SU-DHL-6 (cell line): ENCODE results near the gene NFIB.

Experiments
- EZH2phosphoT487 ChIP-seq: fragments of 200-600 bp; sonication (generic), shearing (Covaris generic); conservative IDR thresholded peaks from 2 replicates; pipeline ENCODE4 v1.6.1; 2018; ENCODE audit warnings: mild to moderate bottlenecking, antibody characterized with exemption, low read length, moderate library complexity, mixed read lengths
- TF ChIP-seq, protein P1 (sequence below): fragments of 200-600 bp; sonication (generic); IDR thresholded peaks from one replicate; pipeline ENCODE4 v1.5.1; 2017; ENCODE audit warnings: antibody characterized with exemption, mild to moderate bottlenecking, low read length, moderate library complexity; ENCODE audit not compliant: insufficient read depth, poor library complexity, severe bottlenecking

GRCh38 chr9:14087576-14087975, 226.4 kb downstream of the NFIB start:
- TF ChIP-seq, protein P1, sequence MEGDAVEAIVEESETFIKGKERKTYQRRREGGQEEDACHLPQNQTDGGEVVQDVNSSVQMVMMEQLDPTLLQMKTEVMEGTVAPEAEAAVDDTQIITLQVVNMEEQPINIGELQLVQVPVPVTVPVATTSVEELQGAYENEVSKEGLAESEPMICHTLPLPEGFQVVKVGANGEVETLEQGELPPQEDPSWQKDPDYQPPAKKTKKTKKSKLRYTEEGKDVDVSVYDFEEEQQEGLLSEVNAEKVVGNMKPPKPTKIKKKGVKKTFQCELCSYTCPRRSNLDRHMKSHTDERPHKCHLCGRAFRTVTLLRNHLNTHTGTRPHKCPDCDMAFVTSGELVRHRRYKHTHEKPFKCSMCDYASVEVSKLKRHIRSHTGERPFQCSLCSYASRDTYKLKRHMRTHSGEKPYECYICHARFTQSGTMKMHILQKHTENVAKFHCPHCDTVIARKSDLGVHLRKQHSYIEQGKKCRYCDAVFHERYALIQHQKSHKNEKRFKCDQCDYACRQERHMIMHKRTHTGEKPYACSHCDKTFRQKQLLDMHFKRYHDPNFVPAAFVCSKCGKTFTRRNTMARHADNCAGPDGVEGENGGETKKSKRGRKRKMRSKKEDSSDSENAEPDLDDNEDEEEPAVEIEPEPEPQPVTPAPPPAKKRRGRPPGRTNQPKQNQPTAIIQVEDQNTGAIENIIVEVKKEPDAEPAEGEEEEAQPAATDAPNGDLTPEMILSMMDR, result no peak
- TF ChIP-seq EZH2phosphoT487, result no peak
